Measurements from ENCODE around the gene FASTK.
A peak's percentile ranks its signal among the peaks of the same experiment; 100 is the strongest.
"Not testable (repeated sequence)": the region's sequence is repeated elsewhere in the genome, so short reads cannot be mapped to it uniquely, and the experiment has no call there.

FASTK gene

GRCh38 chr7:151046603-151047573 is 33.7 kb downstream of the FASTK start:
- DNase-seq: peak in 1 of 2 experiments; percentile 13

GRCh38 chr7:151045967-151046366 is 34.6 kb downstream of the FASTK start:
- DNase-seq: no peak

DNA sequence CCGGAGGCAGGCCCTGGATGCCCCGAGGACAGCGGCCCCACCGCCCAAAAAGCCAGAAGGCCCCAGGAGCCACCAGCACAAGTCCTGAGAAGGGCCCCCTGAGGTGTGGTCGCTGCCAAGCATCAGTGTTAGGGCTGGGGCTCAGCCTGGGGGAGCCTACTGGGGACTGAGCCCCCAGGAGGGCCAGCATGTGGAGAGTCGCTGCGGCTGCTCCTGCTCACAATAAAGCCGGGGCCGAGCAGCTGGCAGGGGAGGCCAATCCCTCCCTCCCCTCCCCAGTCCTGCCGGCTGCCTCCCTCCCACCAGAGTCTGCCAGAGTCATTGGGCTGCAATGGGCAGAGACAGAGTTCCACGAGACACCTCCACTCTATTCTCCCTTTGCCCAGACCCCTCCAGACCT is 35.3 kb downstream of the FASTK start:
- peak; percentile 39 to 70 for DNase-seq

GRCh38 chr7:151043959-151044358 is 36.6 kb downstream of the FASTK start:
- no peak for DNase-seq

DNA sequence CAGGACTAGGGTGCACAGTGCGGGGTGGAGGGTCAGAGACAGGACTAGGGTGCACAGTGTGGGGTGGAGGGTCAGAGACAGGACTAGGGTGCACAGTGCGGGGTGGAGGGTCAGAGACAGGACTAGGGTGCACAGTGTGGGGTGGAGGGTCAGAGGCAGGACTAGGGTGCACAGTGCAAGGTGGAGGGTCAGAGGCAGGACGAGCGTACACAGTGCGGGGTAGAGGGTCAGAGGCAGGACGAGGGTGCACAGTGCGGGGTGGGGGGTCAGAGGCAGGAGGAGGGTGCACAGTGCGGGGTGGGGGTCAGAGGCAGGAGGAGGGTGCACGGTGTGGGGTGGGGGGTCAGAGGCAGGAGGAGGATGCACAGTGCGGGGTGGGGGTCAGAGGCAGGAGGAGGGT is 37.2 kb downstream of the FASTK start:
- not testable (repeated sequence) for DNase-seq

DNA sequence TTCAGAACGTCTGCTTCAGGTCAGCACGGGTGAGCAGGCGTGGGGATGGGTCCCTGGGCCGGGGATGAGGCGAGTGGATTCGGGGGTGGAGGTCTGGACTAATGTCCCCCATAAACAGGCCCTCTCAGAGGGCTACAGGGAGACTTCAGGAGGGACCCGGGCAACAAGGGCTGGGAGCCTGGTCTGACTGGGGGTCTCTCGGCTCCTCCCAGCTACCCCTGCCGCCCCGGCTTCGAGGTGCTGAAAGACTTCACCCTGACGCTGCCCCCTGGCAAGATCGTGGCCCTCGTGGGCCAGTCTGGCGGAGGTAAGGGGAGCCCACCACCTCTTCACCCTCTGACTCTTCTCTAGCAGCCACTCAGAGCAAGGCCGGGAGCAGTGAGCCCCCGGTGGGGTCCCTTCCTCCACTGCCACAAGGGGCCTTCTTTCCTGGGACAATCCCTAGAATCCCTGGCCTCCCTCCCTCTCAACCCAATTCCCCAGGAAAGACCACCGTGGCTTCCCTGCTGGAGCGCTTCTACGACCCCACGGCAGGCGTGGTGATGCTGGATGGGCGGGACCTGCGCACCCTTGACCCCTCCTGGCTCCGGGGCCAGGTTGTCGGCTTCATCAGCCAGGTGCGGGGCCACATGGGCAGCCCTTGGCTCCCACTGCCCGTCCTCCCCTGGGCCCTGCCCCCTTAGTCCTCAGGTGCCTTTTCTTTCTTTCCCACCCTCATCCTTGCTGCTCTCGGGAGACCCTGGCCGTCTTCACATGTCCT is 39.8 kb downstream of the FASTK start:
- DNase-seq: no peak

- DNase-seq: peak; percentile 14 to 69
Observed at GRCh38 chr7:151039850-151040548, 40.6 kb downstream of the FASTK start.

GRCh38 chr7:151038951-151039849 is 41.4 kb downstream of the FASTK start:
- no peak for DNase-seq

- DNase-seq: no peak
Observed at GRCh38 chr7:151035902-151036301, 44.7 kb downstream of the FASTK start.

GRCh38 chr7:151035026-151035717 is 45.4 kb downstream of the FASTK start:
- no peak for DNase-seq

- DNase-seq: no peak
Observed at GRCh38 chr7:151034312-151035025, 46.1 kb downstream of the FASTK start.

DNA sequence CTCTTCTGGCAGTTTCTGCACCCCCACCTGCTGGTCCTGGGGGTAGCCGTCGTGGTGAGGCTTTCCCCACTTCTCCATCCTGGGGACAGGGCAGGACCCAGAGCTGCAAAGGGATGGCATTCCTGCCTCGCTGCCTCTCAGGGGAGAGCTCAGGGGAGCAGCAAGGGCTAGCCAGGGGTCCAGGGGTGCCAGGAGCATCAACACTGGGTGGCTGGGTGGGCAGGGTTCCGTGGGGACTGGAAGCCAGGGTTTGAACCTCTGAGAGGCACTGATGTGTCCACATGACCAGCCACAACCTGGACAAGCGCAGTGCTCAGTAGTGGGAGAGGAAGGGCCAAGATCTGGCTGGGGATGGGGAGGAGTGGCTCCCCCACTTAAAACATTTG is 46.8 kb downstream of the FASTK start:
- no peak for DNase-seq

GRCh38 chr7:151032936-151033863 is 47.4 kb downstream of the FASTK start:
- no peak for DNase-seq

GRCh38 chr7:151031011-151031410 is 49.6 kb downstream of the FASTK start:
- DNase-seq: no peak

- DNase-seq: no peak
Observed at GRCh38 chr7:151028948-151029501, 51.6 kb downstream of the FASTK start.

DNA sequence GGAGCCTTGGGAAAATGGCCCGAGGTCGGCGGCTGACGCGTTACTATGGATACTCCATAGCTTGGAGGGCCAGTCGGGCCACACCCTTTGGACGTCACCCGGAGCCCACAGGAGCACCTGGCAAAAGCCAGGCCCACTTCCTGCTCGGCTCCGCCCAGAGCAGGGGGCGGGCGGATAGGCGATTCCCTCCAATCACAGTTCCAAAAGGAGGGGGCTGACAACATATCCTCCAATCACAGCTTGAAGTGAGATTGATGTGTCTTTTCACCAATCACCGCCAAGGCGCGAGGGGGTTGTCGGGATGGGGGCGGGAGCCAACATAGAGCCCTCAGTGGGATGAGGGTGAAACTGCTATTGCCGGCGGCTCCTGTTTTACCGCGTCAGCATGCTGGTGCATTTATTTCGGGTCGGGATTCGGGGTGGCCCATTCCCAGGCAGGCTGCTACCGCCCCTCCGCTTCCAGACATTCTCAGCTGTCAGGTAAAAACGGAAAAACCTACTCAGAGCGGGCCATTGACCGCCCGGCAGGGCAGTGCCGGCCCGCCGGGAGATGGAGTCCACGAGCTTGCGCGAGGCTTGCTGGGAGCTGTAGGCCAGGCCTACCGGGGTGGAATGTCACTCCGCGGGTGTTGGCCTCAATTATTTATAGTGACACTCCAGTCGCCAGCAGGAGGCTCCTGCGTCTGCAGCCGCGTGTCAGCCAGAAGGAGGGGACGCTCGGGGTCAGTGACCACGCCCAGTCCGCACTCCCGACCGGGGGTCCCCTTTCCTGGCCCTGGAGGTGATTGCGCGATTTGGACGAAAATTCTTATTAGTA is 52.3 kb downstream of the FASTK start, which contains the start of gene ABCB8:
TSS of gene ABCB8 (plus strand) at position 320 of the 817 bp plus-strand sequence. CDS start at position 386, 66 bp downstream.
- DNase-seq: peak; percentile 98 to 99

DNA sequence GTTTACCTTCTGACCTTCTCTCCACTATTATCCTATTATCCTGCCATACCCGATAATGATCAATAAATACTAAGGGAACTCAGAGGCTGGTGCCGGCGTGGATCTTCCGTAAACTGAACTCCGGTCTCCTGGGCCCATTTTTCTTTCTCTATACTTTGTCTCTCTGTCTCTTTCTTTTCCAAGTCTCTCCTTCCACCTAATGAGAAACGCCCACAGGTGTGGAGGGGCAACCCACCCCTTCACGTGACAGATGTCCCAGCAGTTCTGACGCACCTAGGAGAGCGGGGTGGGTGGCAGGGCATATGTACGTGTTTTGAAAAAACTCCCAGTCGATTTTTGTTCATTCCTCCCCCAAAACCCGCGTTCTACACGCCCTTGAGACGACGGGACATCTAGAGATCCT is 52.9 kb downstream of the FASTK start:
- DNase-seq: not testable (repeated sequence)

Data from NCI-H524 (cell line).